Stimulated activated CD4-positive, alpha-beta T cell treated with anti-CD3 and anti-CD28 coated beads, Interleukin-4, amount 100 ng/mL, for 24 hours (primary cell): ENCODE results near the gene BRCC3.

Experiments used
- DNase-seq: peaks from one replicate; pipeline ENCODE4 v3.0.0-alpha.2; 2020

BRCC3 gene

DNA sequence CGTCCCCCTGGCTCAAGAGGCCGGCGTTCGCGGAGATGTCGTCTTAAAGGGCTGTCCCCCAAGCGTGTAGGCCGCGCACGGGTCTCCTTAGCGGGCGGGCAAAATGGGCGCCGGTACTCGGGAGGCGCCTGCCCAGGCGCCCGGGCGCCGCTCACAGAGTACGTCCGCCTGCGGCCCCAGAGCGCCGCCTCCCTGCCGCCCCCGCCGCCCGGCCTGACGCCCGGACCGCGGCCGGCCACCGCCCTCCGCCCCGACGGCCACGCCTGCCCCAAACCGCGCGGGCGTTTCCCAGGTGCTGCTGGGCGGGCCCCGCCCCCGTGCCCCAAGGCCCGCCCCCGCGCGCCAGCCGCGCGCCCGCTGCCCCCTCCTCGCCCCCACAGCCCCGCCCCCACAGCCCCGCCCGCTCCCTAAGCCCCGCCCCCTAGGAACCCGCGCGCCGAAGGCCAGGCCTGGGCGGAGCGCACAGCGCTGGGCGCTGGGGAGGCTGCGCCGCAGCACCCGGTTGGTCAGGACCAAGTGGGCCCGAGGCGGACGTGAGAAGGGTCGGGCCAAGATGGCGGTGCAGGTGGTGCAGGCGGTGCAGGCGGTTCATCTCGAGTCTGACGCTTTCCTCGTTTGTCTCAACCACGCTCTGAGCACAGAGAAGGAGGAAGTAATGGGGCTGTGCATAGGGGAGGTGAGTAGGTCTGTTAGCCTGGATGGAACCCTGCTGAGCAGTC lies at the start of gene BRCC3, which contains the start of the genes CMC4 and MTCP1:
Gene BRCC3, plus strand, starts transcription at position 534 of the 719 bp plus-strand sequence. Its CDS starts 20 bp downstream, at position 554.
Gene CMC4, minus strand, starts transcription at position 162 of the 719 bp plus-strand sequence. CDS start 7,113 bp downstream, outside the sequence.
Gene MTCP1, minus strand, starts transcription at position 162 of the 719 bp plus-strand sequence. CDS start 5,126 bp downstream, outside the sequence.
- DNase-seq, result peak; percentile 76

DNA sequence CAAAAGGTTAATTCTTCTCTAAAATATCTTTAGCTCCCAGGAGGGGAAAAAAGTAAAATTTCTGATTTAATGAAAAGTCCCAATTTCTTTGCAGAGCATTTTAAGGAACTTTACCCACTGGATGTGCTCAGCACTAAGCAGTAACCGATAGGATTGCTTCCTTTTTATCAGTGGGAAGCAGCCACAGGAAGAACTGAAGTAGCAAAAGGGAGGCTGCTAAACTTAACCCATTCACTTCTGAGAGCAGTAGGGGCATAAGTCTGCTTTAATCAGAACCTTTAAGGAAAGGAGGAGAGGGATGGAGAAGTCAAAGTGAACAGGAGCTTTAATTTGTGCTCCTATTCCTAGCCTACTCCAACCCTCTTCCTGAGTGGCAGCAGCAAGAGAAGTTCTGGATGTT lies 48.7 kb upstream of the BRCC3 start, which contains the start of gene F8:
Gene F8, minus strand, starts transcription at position 139 of the 400 bp plus-strand sequence. CDS start 171 bp downstream, outside the sequence.
- no peak for DNase-seq

DNA sequence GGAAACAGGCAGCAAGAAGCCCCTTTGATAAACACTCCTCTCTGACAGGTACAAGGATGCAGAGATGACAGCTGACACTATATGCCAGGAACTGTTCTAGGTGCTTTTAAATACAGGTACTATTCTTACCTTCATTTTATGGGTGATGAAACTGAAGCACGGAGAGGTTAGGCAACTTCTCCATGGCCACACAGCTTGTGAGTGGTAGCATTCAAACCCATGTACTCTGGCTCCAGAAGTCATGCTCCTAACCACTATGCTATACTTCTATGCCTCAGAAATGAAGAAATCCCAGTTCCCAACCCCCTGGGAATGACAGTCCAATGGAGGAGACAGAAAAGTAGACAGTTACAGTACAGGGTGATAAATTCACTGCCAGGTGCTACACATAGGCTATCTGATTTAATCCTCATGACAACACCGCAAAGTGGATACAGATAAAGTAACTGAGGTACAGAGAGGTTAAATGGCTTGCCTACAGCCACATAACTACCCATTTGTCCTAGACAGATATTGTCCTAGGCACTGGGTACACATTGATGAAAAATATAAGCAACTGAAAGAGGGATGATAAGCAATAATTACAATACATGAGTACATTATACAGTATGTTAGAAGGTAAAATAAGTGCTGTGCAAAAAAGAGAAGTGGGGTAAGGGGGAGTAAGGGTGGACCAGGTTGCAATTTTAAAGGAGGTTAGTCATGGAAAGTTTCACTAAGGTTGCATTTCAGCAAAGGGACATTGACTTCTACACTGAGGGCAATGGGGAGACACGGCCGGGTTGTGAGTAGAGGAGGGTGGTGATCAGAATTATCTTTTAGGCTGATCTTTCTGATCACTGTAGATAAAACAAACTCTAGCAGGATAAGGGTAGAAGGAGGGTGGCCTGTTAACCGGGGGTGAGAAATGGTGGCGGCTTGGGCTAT lies 47.1 kb upstream of the BRCC3 start:
- no peak for DNase-seq

DNA sequence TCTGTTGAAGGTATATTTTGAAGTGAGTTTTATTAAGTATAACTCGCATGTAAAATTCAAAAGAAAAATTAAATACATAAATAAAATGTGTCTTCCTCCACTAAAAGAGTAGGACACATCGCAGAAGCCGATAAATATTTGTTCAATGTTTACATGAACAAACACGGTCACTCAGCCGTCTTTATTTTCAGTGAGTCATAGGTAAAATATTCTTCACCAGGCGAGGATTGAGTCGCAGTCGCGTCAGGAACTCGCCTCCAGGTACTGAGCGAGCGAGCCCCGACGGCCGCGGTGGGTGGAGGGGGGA lies 44.9 kb upstream of the BRCC3 start:
- no peak for DNase-seq

DNA sequence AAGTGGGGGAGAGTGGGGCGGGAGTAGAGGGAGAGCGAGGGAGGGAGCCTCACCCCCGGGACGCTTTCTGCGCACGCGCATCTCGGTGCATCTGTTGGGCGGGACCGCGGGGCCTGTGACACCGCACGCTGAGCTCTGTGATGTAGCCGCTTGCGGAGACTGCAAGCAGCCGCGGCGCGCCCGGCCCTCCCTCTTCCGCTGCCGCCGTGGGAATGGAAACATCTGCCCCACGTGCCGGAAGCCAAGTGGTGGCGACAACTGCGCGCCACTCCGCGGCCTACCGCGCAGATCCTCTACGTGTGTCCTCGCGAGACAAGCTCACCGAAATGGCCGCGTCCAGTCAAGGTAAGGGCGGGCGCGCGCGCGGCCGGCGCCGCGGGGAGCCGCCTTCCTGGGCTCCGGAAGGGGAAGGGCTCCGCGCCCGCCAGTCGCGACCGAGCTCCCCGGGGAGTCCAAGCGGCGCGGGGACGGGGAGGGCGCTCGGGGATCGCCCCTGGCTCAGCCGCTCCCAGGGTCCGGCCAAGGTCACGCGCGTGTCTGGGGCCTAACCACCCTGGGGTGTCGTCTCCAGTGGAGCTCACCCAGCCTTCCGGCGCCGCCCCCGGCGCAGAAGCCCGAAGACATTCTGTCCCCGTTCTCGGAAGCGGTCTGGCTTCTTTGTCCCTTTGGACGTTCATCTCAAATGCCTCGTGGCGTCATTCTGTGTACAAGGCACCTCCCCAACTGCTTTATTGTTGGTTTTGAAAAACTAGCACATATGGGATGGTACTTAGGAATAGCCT lies 44.4 kb upstream of the BRCC3 start, which contains the start of gene FUNDC2:
Gene FUNDC2, plus strand, starts transcription at position 118 of the 782 bp plus-strand sequence. Its CDS starts 95 bp downstream, at position 213.
- DNase-seq, result peak; percentile 91

DNA sequence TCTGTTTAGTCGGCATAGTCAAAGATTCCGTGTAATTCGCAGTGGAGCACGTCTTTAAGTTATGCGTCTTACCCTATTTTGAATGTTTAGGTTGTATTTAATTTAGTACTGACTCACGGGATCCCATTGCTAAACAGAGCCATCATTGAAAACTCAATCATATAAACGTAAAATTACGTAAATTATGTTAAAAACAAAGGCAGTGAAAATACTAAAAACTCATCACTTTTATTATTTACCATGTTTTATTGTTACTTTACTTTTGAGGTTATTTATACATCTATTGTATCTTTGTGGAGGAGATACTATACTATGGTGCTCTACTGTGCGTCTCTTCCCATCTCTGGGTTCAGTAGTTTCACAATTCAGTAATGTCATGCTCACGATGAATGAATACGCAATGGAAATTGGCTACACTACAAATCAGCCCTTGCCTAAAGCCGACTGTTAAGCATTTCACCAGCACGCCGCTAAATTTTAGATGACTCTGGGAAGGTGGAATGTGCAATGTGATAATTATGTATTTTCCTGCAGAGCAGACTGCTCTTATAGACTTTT lies 43.7 kb upstream of the BRCC3 start:
- peak; percentile 7 for DNase-seq

DNA sequence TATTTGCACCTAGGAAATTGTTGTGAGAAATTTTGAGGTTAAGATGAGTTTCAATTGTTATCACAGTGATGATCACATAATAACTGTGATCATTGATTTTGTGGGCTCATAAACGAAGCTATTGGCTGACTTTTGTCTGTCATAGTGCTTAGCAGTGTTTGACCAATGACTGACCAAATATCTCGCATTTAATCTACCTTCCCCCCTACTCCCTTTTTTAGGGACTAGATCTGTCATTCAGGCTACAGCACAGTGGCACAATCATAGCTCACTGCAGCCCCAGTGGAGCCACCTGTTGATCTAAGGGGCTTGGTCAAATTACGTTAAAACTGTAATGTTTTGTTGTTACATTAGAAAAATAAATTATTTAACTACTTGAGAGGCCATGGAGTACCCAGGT lies 43.2 kb upstream of the BRCC3 start:
- no peak for DNase-seq

DNA sequence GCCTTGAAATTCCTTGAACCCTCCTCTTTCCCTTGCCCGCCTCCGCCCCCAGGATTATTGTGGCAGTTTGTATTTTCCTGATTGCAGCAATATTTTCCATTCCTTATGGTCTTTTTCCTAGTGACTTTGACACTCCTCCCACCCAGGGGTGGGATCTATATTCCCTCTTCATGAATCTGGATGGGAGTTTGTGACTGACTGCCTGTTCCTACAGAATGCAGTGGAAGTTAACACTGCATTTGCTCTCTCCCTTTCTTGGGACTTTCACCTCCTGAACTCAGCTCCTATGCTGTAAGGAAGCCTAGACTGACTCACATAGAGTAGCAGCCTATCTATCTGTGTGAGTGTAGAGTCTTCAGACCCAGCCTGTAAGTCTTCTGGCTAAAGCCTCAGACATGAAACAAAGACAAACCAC lies 42.4 kb upstream of the BRCC3 start:
- DNase-seq, result no peak

DNA sequence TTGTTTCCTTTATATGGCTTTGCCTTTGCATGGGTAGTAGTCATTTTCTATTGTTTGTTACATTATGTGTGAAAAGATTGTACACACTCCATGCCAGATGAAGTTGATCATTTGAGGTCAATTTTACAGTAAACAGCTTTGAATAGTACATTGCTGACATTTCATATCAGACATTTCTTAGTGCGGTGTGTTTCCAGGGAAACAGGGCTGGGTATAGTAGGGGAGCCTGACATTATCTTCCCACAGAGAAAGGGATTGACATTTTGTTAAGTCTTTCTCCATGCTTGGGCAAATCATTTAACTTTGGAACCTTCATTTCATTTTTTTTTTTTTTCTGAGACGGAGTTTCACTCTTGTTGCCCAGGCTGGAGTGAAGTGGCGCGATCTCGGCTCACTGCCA lies 39.7 kb upstream of the BRCC3 start:
- no peak for DNase-seq

DNA sequence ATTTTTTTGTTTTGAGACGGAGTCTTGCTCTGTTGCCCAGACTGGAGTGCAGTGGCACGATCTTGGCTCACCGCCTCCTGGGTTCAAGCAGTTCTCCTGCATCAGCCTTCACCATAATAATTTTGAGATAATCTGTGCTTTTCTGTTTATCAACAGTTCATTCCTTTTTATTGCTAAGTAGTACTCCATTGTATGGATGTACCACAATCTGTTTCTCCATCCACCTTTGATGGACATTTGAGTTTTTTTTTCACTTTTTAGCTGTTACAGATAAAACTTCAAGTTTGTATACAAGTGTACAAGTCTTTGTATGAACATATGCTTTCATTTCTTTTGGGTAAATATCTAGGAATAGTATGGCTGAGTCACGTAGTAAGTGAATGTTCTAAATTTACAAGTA lies 35.6 kb upstream of the BRCC3 start:
- DNase-seq, result no peak

DNA sequence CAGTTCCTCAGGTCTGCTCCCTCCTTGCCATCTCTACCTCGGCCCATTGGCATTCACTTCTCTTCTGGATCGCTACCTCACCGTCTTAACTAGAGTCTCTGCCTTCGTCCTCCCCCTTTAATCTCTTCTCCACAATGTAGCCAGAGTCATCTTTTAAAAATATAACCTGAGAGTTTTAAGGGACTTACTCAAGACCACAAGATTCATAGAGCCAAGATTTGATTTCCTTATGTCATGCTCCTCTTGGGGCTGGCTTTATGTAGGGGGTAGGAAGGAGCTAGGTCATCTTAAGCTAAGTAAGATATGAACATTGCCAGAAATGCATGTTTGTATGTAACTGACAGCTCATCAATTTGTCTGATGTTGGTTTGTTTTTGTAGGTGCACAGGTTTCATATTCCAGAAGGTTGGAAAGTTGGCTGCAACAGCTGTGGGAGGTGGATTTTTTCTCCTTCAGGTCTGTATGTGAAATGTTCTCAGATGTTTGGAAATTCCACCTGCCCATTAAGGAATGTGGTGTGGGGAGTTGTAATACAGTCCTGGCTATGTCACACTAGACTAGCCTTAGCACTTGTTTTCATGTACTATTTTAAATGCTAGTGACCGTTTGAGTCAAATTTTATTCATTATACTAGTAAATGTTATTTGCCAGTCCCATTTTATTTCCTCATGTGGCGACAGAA lies 25.0 kb upstream of the BRCC3 start:
- no peak for DNase-seq

DNA sequence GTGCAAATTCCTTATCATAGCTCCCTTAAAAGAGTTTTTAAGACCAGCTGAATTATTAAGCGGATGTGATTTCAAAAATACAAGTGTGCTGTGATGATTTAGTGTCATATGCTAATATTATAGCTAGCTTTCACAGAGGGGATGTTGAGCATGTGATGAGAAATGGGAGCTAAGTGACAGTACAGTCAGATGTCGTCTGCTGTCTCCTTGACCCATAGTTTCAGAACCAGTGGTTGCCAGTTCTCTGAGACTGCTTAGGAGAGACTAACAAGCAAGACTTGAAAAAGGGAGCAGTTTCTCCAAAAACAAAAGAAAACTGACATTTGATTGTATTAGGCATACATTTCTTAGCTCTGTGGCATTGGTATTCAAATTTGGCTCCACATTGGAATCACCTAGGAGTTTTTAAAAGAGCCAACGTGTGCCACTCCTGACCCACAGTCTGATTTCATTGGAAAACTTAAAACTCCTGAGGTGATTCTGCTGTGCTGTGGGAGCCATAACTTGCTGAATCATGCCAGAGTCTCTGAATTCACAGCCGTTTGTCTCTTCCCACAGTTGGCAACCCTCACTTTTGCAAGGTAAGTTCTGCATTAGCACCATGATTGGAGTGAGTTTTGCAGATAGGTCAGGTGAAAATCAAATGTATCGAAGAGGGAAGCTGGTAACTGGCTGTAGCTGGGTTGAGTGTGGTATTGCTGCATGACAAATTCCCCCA lies 24.3 kb upstream of the BRCC3 start:
- DNase-seq, result no peak

DNA sequence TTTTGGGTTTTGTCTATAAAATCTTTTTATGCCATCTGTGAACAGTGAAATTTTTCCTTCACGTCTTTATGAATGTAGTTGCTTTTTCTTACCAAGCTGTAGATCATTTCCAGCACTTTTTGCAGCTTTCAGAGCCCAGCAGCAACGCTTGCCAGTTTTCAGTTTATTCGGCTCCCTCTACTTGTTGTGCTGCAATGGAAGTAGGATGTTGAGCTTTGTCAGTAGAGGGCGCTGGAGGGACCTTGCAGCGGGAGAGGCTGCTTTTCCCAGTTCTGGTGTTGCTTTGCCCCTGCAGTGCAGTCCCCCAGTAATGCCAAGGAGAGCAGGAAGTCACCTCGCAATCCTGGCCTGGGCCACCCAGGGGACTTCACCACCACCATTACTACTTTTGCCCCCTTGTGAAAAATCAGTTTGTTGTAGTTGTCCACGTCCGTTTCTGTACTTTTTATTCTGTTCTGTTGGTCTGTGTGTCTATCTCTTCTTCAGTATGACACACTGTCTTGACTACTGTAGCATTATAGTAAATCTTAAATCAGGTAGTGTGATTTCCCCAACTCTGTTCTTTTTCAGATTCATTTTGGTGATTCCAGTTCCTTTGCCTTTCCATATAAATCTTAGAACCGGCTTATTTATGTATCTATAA lies 22.2 kb upstream of the BRCC3 start:
- peak; percentile 53 for DNase-seq

DNA sequence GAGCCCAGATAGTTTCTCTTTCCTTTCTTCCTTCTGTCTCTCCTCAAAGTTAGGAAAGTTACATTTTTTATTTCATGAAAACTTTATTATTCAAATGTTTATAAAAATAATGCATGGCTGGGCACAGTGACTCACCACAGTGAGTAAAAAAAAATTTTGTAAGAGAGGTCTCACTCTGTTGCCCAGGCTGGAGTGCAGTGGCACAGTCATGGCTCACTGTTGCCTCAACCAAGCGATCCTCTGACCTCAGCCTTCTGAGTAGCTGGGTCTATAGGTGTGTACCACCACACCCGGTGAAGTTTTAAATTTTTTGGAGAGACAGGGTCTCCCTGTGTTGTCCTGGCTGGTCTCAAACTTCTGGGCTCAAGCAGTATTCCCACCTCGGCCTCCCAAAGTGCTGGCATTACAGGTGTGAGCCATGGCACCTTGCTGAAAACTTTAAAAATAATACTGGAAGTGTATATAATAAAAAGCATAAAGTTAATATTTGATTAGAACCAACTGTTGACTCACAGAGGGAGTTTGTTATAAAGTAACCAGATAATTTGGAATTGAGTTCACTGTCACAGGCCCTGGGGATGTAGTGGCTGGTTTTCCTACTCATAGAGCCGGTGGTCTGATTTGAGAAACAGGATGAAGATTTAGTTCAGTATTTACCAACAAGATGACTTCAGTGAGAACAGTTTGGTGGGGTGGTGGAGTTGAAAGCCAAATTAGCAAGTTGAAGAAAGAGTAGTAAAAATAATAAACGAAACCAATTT lies 18.4 kb upstream of the BRCC3 start:
- no peak for DNase-seq

DNA sequence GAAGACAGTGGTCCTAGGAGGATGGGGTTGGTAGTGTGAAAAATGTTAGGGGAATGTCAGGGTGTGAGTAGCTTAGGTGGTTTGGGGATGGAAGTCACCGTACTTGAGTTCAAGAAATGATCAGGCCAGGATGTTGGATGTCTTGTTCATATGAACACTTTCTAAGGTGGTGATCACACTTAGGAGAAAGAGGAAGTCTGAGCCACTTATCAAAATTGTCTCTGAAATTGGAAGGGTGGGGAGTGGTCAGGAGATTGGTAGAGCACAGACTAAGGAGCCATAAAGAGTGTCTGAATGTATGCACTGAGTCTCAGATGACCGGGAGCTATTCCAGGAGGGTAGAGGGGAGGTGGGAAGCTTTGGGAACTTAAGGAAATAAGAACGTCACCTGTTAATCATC lies 17.7 kb upstream of the BRCC3 start:
- no peak for DNase-seq

DNA sequence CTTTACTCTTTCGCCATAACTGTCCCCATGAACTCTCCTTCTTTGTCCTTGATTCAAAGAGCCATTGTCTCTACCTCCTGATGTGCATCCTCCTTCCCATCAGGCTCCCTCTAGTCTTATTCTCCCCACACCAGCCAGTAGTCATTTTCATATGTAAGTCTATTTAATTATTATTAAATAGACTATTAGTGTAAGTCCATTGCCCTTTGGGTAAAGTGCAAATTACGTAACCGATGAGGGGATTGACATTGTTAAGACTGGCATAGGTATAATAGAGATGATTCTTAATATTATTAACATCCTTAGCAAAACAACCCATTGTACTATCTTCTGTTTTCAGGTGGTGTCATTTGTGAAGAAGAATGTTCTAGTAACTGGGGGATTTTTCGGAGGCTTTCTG lies 17.1 kb upstream of the BRCC3 start:
- DNase-seq, result no peak

DNA sequence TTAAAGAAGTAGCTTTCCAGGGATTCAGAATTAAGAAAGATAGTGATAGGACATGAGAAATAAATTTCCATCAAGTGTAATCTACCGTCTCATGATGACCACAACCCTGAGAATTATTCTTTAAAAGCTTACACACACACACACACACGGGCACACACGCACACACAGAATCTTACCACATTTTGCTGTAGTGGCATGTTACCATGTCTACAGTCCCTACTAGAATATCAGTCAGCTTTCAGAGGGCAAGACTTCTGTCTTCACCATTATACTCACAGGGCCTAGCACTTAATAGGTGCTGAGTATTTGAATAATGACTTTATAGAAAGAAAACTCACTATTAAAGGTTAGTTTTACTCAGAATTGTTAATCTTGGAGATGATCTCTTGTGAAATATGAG lies 15.8 kb upstream of the BRCC3 start:
- no peak for DNase-seq

DNA sequence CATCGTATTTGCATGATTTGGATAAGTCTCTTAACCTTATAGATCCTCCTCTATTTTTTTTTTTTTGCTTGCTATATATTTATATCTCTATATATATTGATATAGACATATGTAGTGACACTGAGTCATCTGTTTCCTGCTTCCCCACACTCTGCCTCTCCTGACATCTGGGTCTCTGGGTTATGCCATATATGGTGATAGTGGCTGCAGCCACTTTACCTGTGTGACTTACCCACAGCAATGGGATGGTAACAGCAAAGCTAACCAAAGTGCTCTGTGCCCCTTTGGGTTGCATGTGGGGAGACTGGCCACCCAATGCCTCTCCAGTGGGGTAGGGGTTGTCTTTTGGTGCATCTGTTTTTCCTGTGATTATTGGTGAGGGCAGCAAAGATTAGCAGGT lies 14.8 kb upstream of the BRCC3 start:
- DNase-seq, result no peak

DNA sequence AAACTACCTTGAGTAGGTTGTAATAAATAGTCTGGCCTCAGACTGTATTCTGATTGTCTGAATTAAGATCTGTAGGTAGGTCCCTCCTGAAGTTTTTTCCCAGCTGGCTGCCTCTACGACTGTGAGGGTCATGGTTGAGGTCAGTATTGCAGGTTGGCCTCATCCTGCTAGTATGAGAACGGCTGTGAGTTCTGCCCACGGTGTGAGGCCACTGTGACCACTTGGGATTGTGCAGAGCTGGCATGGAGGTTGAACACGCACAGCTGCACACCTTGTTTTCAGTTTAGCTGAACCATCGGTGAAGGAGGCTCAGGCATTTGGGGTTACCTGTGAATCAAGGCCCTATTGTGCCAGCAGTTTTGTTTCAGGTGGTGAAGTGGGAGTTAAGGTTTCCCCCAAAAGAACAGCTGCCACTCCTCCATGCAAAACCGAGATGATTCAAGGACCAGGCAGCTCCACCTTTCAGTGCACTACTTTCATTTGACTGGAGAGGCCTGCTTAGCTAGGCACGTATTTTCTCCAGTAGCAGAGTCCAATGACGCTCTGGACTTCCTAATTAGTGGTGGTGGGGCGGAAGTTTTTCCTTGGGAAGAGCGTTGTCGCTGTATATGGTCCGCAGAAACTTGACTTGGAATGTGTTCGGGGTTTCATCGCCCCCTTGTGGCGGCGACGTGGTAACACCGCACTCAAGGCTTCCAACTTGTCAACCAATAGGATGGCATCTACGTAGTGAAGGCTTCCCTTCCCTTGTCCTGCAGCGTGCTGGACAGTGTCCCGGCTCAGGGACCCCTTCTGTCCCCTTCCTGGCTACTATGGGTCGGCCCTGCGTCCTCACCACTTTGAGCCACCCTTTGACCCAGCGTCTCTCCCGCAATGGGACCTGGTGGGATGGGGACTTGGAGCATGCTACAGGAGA lies 14.2 kb upstream of the BRCC3 start:
- peak; percentile 40 for DNase-seq
